CD4-positive, alpha-beta T cell treated with Interleukin-1 beta for 1 hour (primary cell): ENCODE data around the gene PARG.
"Not testable (repeated sequence)": the region's sequence is repeated elsewhere in the genome, so short reads cannot be mapped to it uniquely, and the experiment has no call there.

Experiments
- DNase-seq, 2 donors: peaks; one replicate each; pipeline ENCODE4 v3.0.0-alpha.2; 2020 to 2022

The PARG gene

GRCh38 chr10:49941447-49942338 is at the start of gene PARG, which contains the start of gene TIMM23B:
Gene PARG, minus strand, starts transcription at chr10:49942027. Its CDS starts 302 bp downstream, at chr10:49941725.
Gene TIMM23B, plus strand, starts transcription at chr10:49942053. Its CDS starts 142 bp downstream, at chr10:49942195.
- DNase-seq: peak; percentile 79 to 83

GRCh38 chr10:49988376-49988775 is 46.5 kb upstream of the PARG start, which contains the start of gene AGAP6:
Gene AGAP6, plus strand, starts transcription at chr10:49988406. Its CDS starts 310 bp downstream, at chr10:49988716.
- not testable (repeated sequence) for DNase-seq

- DNase-seq: not testable (repeated sequence)
These were observed 45.4 kb upstream of the PARG start for GRCh38 chr10:49987207-49987606.

GRCh38 chr10:49977756-49978155 is 35.9 kb upstream of the PARG start:
- not testable (repeated sequence) for DNase-seq

- not testable (repeated sequence) for DNase-seq
These were observed 30.3 kb upstream of the PARG start for GRCh38 chr10:49972094-49972493.

GRCh38 chr10:49971466-49971865 is 29.6 kb upstream of the PARG start:
- not testable (repeated sequence) for DNase-seq

GRCh38 chr10:49970331-49970857 is 28.6 kb upstream of the PARG start:
- not testable (repeated sequence) for DNase-seq

GRCh38 chr10:49953122-49953521 is 11.3 kb upstream of the PARG start:
- not testable (repeated sequence) for DNase-seq

GRCh38 chr10:49952006-49952405 is 10.2 kb upstream of the PARG start:
- DNase-seq: not testable (repeated sequence)

- DNase-seq: not testable (repeated sequence)
These were observed 6.9 kb upstream of the PARG start for GRCh38 chr10:49948737-49949136.

GRCh38 chr10:49948142-49948541 is 6.3 kb upstream of the PARG start:
- not testable (repeated sequence) for DNase-seq

- DNase-seq: not testable (repeated sequence)
These were observed 1.8 kb upstream of the PARG start for GRCh38 chr10:49943607-49944006.

- not testable (repeated sequence) for DNase-seq
These were observed 495 bp upstream of the PARG start for GRCh38 chr10:49942339-49942705.

GRCh38 chr10:49931959-49932728 is 9.7 kb downstream of the PARG start:
- not testable (repeated sequence) for DNase-seq

GRCh38 chr10:49931276-49931675 is 10.6 kb downstream of the PARG start:
- DNase-seq: not testable (repeated sequence)

GRCh38 chr10:49923572-49923971 is 18.3 kb downstream of the PARG start:
- DNase-seq: not testable (repeated sequence)

- DNase-seq: not testable (repeated sequence)
These were observed 19.8 kb downstream of the PARG start for GRCh38 chr10:49922041-49922440.

- not testable (repeated sequence) for DNase-seq
These were observed 23.9 kb downstream of the PARG start for GRCh38 chr10:49917927-49918326.

GRCh38 chr10:49916451-49916850 is 25.4 kb downstream of the PARG start:
- not testable (repeated sequence) for DNase-seq

- DNase-seq: not testable (repeated sequence)
These were observed 31.5 kb downstream of the PARG start for GRCh38 chr10:49910295-49910694.

GRCh38 chr10:49908290-49909080 is 33.3 kb downstream of the PARG start:
- not testable (repeated sequence) for DNase-seq

GRCh38 chr10:49903829-49904228 is 38.0 kb downstream of the PARG start:
- not testable (repeated sequence) for DNase-seq
